ENCODE measurements around the gene NEO1.

Gene NEO1

GRCh38 chr15:73146419-73146818, 94.2 kb downstream of the NEO1 start:
- ATAC-seq (ENCODE audit: insufficient read depth, low read depth) = no peak
- no peak overlapping the region for H3K4me2 ChIP-seq (ENCODE audit: insufficient read depth, low read length)

GRCh38 chr15:73150831-73151230, 98.6 kb downstream of the NEO1 start:
- no peak overlapping the region for H3K9ac ChIP-seq (ENCODE audit: low read depth, low read length)
- H3K27ac ChIP-seq (ENCODE audit: low read length) = no peak overlapping the region
- H3K4me1 ChIP-seq (ENCODE audit: insufficient read depth, low read length) = no peaks in the 10 kb centered on the region
- TF ChIP-seq EZH2 (IDR thresholded peaks at IDR 0.05; ENCODE audit: borderline replicate concordance, low read depth, low read length, severe bottlenecking) (no peak), CTCF (IDR thresholded peaks at IDR 0.05; ENCODE audit: borderline replicate concordance, extremely low read depth, low read length, poor library complexity, severe bottlenecking) (no peak)
- no peak overlapping the region for H3K4me2 ChIP-seq (ENCODE audit: insufficient read depth, low read length)
- H3K4me3 ChIP-seq (ENCODE audit: low read depth in 1 of 2, low read length in 2 of 2) = no peak overlapping the region
- H4K20me1 ChIP-seq (ENCODE audit: insufficient read depth, low read length) = no peaks in the 10 kb centered on the region
- no peak for ATAC-seq (ENCODE audit: insufficient read depth, low read depth)
- H3K36me3 ChIP-seq (ENCODE audit: insufficient read depth, low read length) = no peaks in the 10 kb centered on the region
- H3K27me3 ChIP-seq (ENCODE audit: insufficient read depth, low read length, poor library complexity) = no peaks in the 10 kb centered on the region
- H2AFZ ChIP-seq (ENCODE audit: low read depth, low read length) = no peak overlapping the region
- H3K79me2 ChIP-seq (ENCODE audit: insufficient read depth, low read length) = no peaks in the 10 kb centered on the region
- H3K9me3 ChIP-seq (ENCODE audit: insufficient read depth, low read length, severe bottlenecking) = peaks cover 7% of the 10 kb centered on the region
- DNase-seq = no peak

More at GRCh38 chr15:73146419-73146818, 94.2 kb downstream of the NEO1 start:
- Histone ChIP-seq H3K27me3 (ENCODE audit: insufficient read depth, low read length, poor library complexity) (no peaks in the 10 kb centered on the region), H3K4me3 (ENCODE audit: low read depth in 1 of 2, low read length in 2 of 2) (no peak overlapping the region), H3K9me3 (ENCODE audit: insufficient read depth, low read length, severe bottlenecking) (no peaks in the 10 kb centered on the region), H3K9ac (ENCODE audit: low read depth, low read length) (no peak overlapping the region), H4K20me1 (ENCODE audit: insufficient read depth, low read length) (no peaks in the 10 kb centered on the region), H2AFZ (ENCODE audit: low read depth, low read length) (no peak overlapping the region), H3K36me3 (ENCODE audit: insufficient read depth, low read length) (no peaks in the 10 kb centered on the region), H3K79me2 (ENCODE audit: insufficient read depth, low read length) (no peaks in the 10 kb centered on the region), H3K4me1 (ENCODE audit: insufficient read depth, low read length) (no peaks in the 10 kb centered on the region), H3K27ac (ENCODE audit: low read length) (no peak overlapping the region)
- DNase-seq = no peak
- TF ChIP-seq CTCF (IDR thresholded peaks at IDR 0.05; ENCODE audit: borderline replicate concordance, extremely low read depth, low read length, poor library complexity, severe bottlenecking) = no peak
- TF ChIP-seq EZH2 (IDR thresholded peaks at IDR 0.05; ENCODE audit: borderline replicate concordance, low read depth, low read length, severe bottlenecking) = no peak

- Histone ChIP-seq H3K27ac (ENCODE audit: low read length) (no peak overlapping the region), H3K9me3 (ENCODE audit: insufficient read depth, low read length, severe bottlenecking) (peaks cover 7% of the 10 kb centered on the region), H3K4me2 (ENCODE audit: insufficient read depth, low read length) (no peak overlapping the region), H2AFZ (ENCODE audit: low read depth, low read length) (no peak overlapping the region), H4K20me1 (ENCODE audit: insufficient read depth, low read length) (no peaks in the 10 kb centered on the region), H3K9ac (ENCODE audit: low read depth, low read length) (no peak overlapping the region), H3K36me3 (ENCODE audit: insufficient read depth, low read length) (no peaks in the 10 kb centered on the region), H3K4me3 (ENCODE audit: low read depth in 1 of 2, low read length in 2 of 2) (no peak overlapping the region), H3K79me2 (ENCODE audit: insufficient read depth, low read length) (no peaks in the 10 kb centered on the region), H3K4me1 (ENCODE audit: insufficient read depth, low read length) (no peaks in the 10 kb centered on the region), H3K27me3 (ENCODE audit: insufficient read depth, low read length, poor library complexity) (no peaks in the 10 kb centered on the region)
- ATAC-seq (ENCODE audit: insufficient read depth, low read depth) (no peak), DNase-seq (no peak)
- TF ChIP-seq CTCF (IDR thresholded peaks at IDR 0.05; ENCODE audit: borderline replicate concordance, extremely low read depth, low read length, poor library complexity, severe bottlenecking) = no peak
- TF ChIP-seq EZH2 (IDR thresholded peaks at IDR 0.05; ENCODE audit: borderline replicate concordance, low read depth, low read length, severe bottlenecking) = no peak
Observed at GRCh38 chr15:73153024-73153423, 100.8 kb downstream of the NEO1 start.

- H3K27me3 ChIP-seq (ENCODE audit: insufficient read depth, low read length, poor library complexity) = no peaks in the 10 kb centered on the region
- no peaks in the 10 kb centered on the region for H3K79me2 ChIP-seq (ENCODE audit: insufficient read depth, low read length)
- peaks cover 7% of the 10 kb centered on the region for H3K9me3 ChIP-seq (ENCODE audit: insufficient read depth, low read length, severe bottlenecking)
- H2AFZ ChIP-seq (ENCODE audit: low read depth, low read length) = no peak overlapping the region
- H3K36me3 ChIP-seq (ENCODE audit: insufficient read depth, low read length) = no peaks in the 10 kb centered on the region
- H3K4me2 ChIP-seq (ENCODE audit: insufficient read depth, low read length) = no peak overlapping the region
- ATAC-seq (ENCODE audit: insufficient read depth, low read depth) (no peak), DNase-seq (no peak)
- H4K20me1 ChIP-seq (ENCODE audit: insufficient read depth, low read length) = no peaks in the 10 kb centered on the region
- no peak overlapping the region for H3K27ac ChIP-seq (ENCODE audit: low read length)
- no peaks in the 10 kb centered on the region for H3K4me1 ChIP-seq (ENCODE audit: insufficient read depth, low read length)
- H3K4me3 ChIP-seq (ENCODE audit: low read depth in 1 of 2, low read length in 2 of 2) = no peak overlapping the region
- TF ChIP-seq EZH2 (IDR thresholded peaks at IDR 0.05; ENCODE audit: borderline replicate concordance, low read depth, low read length, severe bottlenecking) (no peak), CTCF (IDR thresholded peaks at IDR 0.05; ENCODE audit: borderline replicate concordance, extremely low read depth, low read length, poor library complexity, severe bottlenecking) (no peak)
- H3K9ac ChIP-seq (ENCODE audit: low read depth, low read length) = no peak overlapping the region
Observed at GRCh38 chr15:73153447-73153846, 101.2 kb downstream of the NEO1 start.
